Loucy (cell line): Measurements from ENCODE around the gene CNTN4.

ENCODE experiments used
- H2AFZ ChIP-seq: fragments of 200-600 bp; sonication (generic); 2 replicates; pipeline ENCODE4 v1.6.0; 2016; ENCODE audit warnings: antibody characterized with exemption, mild to moderate bottlenecking, low read length, moderate library complexity
- H3F3A ChIP-seq: fragments of 200-600 bp; 2 replicates; pipeline ENCODE4 v1.6.0; 2016; ENCODE audit warnings: antibody characterized with exemption, low read depth, mild to moderate bottlenecking
- H3K27me3 ChIP-seq: fragments of 200-600 bp; sonication (generic); 2 replicates; pipeline ENCODE4 v1.6.1; 2014; ENCODE audit warnings: low read length, mild to moderate bottlenecking; ENCODE audit not compliant: insufficient read depth, poor library complexity, severe bottlenecking
- H3K36me3 ChIP-seq: fragments of 200-600 bp; sonication (generic); 2 replicates; pipeline ENCODE4 v1.6.1; 2016; ENCODE audit warnings: low read length; ENCODE audit not compliant: insufficient read depth
- H3K4me1 ChIP-seq: fragments of 200-600 bp; sonication (generic); 2 replicates; pipeline ENCODE4 v1.5.1; 2014; ENCODE audit warnings: low read length, mild to moderate bottlenecking; ENCODE audit not compliant: insufficient read depth, poor library complexity, severe bottlenecking
- H3K4me2 ChIP-seq: fragments of 200-600 bp; sonication (generic); 2 replicates; pipeline ENCODE4 v1.6.0; 2014; ENCODE audit warnings: antibody characterized with exemption, low read length, low read depth, mild to moderate bottlenecking; ENCODE audit not compliant: poor library complexity, severe bottlenecking
- H3K4me3 ChIP-seq: fragments of 200-600 bp; sonication (generic); 2 replicates; pipeline ENCODE4 v1.5.1; 2014; ENCODE audit warnings: low read length, mild to moderate bottlenecking, mixed read lengths; ENCODE audit not compliant: poor library complexity, severe bottlenecking
- H3K79me2 ChIP-seq: fragments of 200-600 bp; sonication (generic); 2 replicates; pipeline ENCODE4 v1.6.1; 2014; ENCODE audit warnings: low read length; ENCODE audit not compliant: insufficient read depth
- H3K9ac ChIP-seq: fragments of 200-600 bp; sonication (generic); 2 replicates; pipeline ENCODE4 v1.6.0; 2014; ENCODE audit warnings: mild to moderate bottlenecking, low read depth, low read length, moderate library complexity; ENCODE audit not compliant: poor library complexity, severe bottlenecking
- H3K9me2 ChIP-seq: fragments of 200-600 bp; sonication (generic); replicated peaks from 2 replicates; pipeline ENCODE4 v1.6.1; 2016; ENCODE audit warnings: low read depth, low read length, mixed read lengths
- H3K9me3 ChIP-seq: fragments of 200-600 bp; sonication (generic); 2 replicates; pipeline ENCODE4 v1.6.1; 2014; ENCODE audit warnings: mild to moderate bottlenecking, antibody characterized with exemption, low read length, low read depth; ENCODE audit not compliant: insufficient read depth
- H4K20me1 ChIP-seq: fragments of 200-600 bp; sonication (generic); 2 replicates; pipeline ENCODE4 v1.6.0; 2014; ENCODE audit warnings: antibody characterized with exemption, low read length, mild to moderate bottlenecking; ENCODE audit not compliant: insufficient read depth, poor library complexity, severe bottlenecking
- EZH2phosphoT487 ChIP-seq: fragments of 200-600 bp; IDR thresholded peaks from 2 replicates; pipeline ENCODE4 v1.6.1; 2018; ENCODE audit warnings: antibody characterized with exemption, mild to moderate bottlenecking, moderate library complexity, borderline replicate concordance
- TF ChIP-seq, protein P1 (sequence below): fragments of 200-600 bp; sonication (generic); conservative IDR thresholded peaks from 2 replicates; pipeline ENCODE4 v1.5.1; 2014; ENCODE audit warnings: mild to moderate bottlenecking, antibody characterized with exemption, low read length

CNTN4 gene

GRCh38 chr3:2212206-2212605, 113.5 kb downstream of the CNTN4 start:
- no peak overlapping the region for H3K4me3 ChIP-seq
- H3K36me3 ChIP-seq: no peaks in the 10 kb centered on the region
- no peak overlapping the region for H2AFZ ChIP-seq
- H4K20me1 ChIP-seq: no peaks in the 10 kb centered on the region
- H3K9me3 ChIP-seq: no peaks in the 10 kb centered on the region; the same call in 1 of the 2 replicates
- no peak overlapping the region for H3K4me2 ChIP-seq
- H3K9ac ChIP-seq: no peak overlapping the region
- no peak for TF ChIP-seq EZH2phosphoT487
- TF ChIP-seq, protein P1, sequence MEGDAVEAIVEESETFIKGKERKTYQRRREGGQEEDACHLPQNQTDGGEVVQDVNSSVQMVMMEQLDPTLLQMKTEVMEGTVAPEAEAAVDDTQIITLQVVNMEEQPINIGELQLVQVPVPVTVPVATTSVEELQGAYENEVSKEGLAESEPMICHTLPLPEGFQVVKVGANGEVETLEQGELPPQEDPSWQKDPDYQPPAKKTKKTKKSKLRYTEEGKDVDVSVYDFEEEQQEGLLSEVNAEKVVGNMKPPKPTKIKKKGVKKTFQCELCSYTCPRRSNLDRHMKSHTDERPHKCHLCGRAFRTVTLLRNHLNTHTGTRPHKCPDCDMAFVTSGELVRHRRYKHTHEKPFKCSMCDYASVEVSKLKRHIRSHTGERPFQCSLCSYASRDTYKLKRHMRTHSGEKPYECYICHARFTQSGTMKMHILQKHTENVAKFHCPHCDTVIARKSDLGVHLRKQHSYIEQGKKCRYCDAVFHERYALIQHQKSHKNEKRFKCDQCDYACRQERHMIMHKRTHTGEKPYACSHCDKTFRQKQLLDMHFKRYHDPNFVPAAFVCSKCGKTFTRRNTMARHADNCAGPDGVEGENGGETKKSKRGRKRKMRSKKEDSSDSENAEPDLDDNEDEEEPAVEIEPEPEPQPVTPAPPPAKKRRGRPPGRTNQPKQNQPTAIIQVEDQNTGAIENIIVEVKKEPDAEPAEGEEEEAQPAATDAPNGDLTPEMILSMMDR: no peak
- H3F3A ChIP-seq: no peaks in the 10 kb centered on the region
- H3K79me2 ChIP-seq: no peaks in the 10 kb centered on the region
- no peaks in the 10 kb centered on the region for H3K9me2 ChIP-seq
- H3K27me3 ChIP-seq: no peaks in the 10 kb centered on the region
- H3K4me1 ChIP-seq: no peaks in the 10 kb centered on the region

DNA sequence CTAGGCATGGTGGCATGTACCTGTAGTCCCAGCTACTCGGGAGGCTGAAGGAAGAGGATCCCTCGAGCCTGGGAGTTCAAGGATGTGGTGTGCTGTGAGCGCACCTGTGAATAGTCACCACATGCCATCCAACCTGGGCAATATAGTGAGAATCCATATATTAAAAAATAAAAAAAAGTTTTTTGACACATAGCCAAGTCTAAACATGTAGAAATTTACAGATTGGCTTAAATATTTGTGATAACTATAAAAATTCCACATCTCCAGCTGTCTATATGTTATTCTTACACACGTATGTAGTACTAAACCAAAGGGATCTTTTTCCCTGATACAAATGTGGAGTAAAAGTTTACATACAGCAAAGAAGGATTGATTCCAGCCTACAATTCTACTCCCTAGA, 119.7 kb downstream of the CNTN4 start:
- Histone ChIP-seq H3K9me2 (no peaks in the 10 kb centered on the region), H3K27me3 (no peaks in the 10 kb centered on the region), H3K9me3 (no peaks in the 10 kb centered on the region; the same call in 1 of the 2 replicates), H3K9ac (no peak overlapping the region), H3F3A (no peaks in the 10 kb centered on the region), H4K20me1 (no peaks in the 10 kb centered on the region), H3K4me1 (no peaks in the 10 kb centered on the region), H2AFZ (no peak overlapping the region), H3K4me3 (no peak overlapping the region), H3K4me2 (no peak overlapping the region), H3K79me2 (no peaks in the 10 kb centered on the region), H3K36me3 (no peaks in the 10 kb centered on the region)
- TF ChIP-seq EZH2phosphoT487: no peak

GRCh38 chr3:2218816-2219215, 120.2 kb downstream of the CNTN4 start:
- TF ChIP-seq, protein P1: no peak
- TF ChIP-seq EZH2phosphoT487: no peak
- Histone ChIP-seq H3K9ac (no peak overlapping the region), H3K4me2 (no peak overlapping the region), H3K27me3 (no peaks in the 10 kb centered on the region), H3K9me3 (no peaks in the 10 kb centered on the region; the same call in 1 of the 2 replicates), H2AFZ (no peak overlapping the region), H3K9me2 (no peaks in the 10 kb centered on the region), H4K20me1 (no peaks in the 10 kb centered on the region), H3K79me2 (no peaks in the 10 kb centered on the region), H3K36me3 (no peaks in the 10 kb centered on the region), H3K4me3 (no peak overlapping the region), H3K4me1 (no peaks in the 10 kb centered on the region), H3F3A (no peaks in the 10 kb centered on the region)

DNA sequence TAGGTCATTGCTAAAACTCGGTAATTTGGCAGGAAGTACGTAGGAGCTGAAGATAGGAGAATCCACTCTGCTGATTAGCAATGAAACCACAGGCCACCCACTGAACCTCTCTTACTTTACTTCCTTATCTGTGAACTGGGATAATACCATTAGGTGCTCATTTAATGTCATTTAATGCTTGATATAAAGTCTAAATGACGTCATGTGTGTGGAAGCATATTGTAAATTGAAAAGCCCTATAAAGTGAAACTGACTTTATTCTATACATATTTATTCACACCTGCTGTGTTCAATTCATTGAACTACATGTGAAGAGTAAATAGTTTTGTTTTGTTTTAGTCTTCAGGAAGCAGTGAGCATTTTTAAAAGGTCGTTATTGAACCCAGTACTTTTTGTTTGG, 137.5 kb downstream of the CNTN4 start:
- Histone ChIP-seq H2AFZ (no peak overlapping the region), H3K4me2 (no peak overlapping the region), H3K79me2 (no peaks in the 10 kb centered on the region), H3K9ac (no peak overlapping the region), H3K9me2 (no peaks in the 10 kb centered on the region), H3K36me3 (no peaks in the 10 kb centered on the region), H3K9me3 (0 out of 2 replicates have a peak, but pooled peaks cover 2% of the 10 kb centered on the region), H3K4me1 (no peaks in the 10 kb centered on the region), H3K27me3 (no peaks in the 10 kb centered on the region), H3F3A (no peaks in the 10 kb centered on the region), H4K20me1 (no peaks in the 10 kb centered on the region), H3K4me3 (no peak overlapping the region)
- no peak for TF ChIP-seq EZH2phosphoT487
- TF ChIP-seq, protein P1: no peak
